ENCODE results near the gene LYSET.

Gene LYSET

GRCh38 chr14:93186466-93186865 lies 1.3 kb downstream of the LYSET start:
- peaks cover 32% of the 10 kb centered on the region for H3K36me3 Mint-ChIP-seq (ENCODE audit: low read depth)
- peaks cover 41% of the 10 kb centered on the region for H3K4me1 Mint-ChIP-seq
- H3K27ac Mint-ChIP-seq: peak overlapping the region; percentile 65
- DNase-seq (no peak), ATAC-seq (no peak)
- no peaks in the 10 kb centered on the region for H3K27me3 Mint-ChIP-seq
- H3K9me3 Mint-ChIP-seq: no peaks in the 10 kb centered on the region
- H3K4me3 Mint-ChIP-seq: peak overlapping the region; percentile 96

DNA sequence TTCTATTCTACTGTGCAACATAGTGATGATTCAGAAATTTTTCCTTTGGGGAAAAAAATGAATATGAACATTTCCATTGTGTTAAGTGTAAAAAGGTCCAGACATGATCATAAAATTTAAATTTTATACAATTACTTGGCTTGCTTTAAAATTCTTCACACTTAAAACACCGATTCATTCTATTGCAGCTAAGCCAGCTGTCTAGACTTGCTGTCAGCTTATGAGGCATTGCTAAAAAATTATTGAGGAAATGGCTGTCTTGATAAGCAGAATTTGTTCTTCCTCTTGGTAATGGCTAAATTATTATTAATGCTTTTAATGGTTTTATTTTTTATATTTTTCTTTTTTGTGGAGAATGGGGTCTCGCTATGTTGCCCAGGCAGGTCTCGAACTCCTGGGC lies 1.8 kb downstream of the LYSET start:
- peaks cover 28% of the 10 kb centered on the region for H3K36me3 Mint-ChIP-seq (ENCODE audit: low read depth)
- DNase-seq (no peak), ATAC-seq (no peak)
- no peaks in the 10 kb centered on the region for H3K27me3 Mint-ChIP-seq
- H3K27ac Mint-ChIP-seq: peak overlapping the region; percentile 65
- H3K4me1 Mint-ChIP-seq: peaks cover 39% of the 10 kb centered on the region
- H3K9me3 Mint-ChIP-seq: no peaks in the 10 kb centered on the region
- no peak overlapping the region for H3K4me3 Mint-ChIP-seq

GRCh38 chr14:93195316-93195999 lies 10.3 kb downstream of the LYSET start:
- ATAC-seq (no peak), DNase-seq (no peak)
- Mint-ChIP-seq H3K9me3 (no peaks in the 10 kb centered on the region), H3K4me3 (no peak overlapping the region), H3K27ac (no peak overlapping the region), H3K4me1 (no peaks in the 10 kb centered on the region), H3K27me3 (no peaks in the 10 kb centered on the region), H3K36me3 (ENCODE audit: low read depth) (peaks cover 10% of the 10 kb centered on the region)

DNA sequence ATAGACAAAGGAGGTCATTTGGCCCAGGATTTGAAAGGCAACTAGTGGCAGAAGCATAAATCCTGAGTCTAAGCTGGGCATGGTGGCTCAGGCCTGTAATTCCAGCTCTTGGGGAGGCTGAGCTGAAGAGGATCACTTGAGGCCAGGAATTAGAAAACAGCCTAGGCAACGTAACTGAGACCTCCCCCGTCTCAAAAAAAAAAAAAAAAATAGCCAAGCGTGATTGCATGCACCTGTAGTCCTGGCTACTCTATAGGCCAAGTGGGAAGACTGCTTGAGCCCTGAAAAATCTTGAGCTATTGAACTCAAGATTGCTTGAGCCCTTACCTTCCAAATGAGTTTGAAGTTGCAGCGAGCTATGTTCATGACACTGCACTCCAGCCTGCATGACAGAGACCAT lies 13.9 kb downstream of the LYSET start:
- no peak overlapping the region for H3K27ac Mint-ChIP-seq
- no peak overlapping the region for H3K4me3 Mint-ChIP-seq
- H3K9me3 Mint-ChIP-seq: no peaks in the 10 kb centered on the region
- ATAC-seq (no peak), DNase-seq (no peak)
- peaks cover 10% of the 10 kb centered on the region for H3K36me3 Mint-ChIP-seq (ENCODE audit: low read depth)
- H3K4me1 Mint-ChIP-seq: no peaks in the 10 kb centered on the region
- no peaks in the 10 kb centered on the region for H3K27me3 Mint-ChIP-seq

GRCh38 chr14:93200553-93200952 lies 15.4 kb downstream of the LYSET start:
- Mint-ChIP-seq H3K36me3 (ENCODE audit: low read depth) (peaks cover 19% of the 10 kb centered on the region), H3K27ac (no peak overlapping the region), H3K9me3 (no peaks in the 10 kb centered on the region), H3K4me3 (no peak overlapping the region), H3K27me3 (no peaks in the 10 kb centered on the region), H3K4me1 (peaks cover 14% of the 10 kb centered on the region)
- ATAC-seq (no peak), DNase-seq (no peak)

DNA sequence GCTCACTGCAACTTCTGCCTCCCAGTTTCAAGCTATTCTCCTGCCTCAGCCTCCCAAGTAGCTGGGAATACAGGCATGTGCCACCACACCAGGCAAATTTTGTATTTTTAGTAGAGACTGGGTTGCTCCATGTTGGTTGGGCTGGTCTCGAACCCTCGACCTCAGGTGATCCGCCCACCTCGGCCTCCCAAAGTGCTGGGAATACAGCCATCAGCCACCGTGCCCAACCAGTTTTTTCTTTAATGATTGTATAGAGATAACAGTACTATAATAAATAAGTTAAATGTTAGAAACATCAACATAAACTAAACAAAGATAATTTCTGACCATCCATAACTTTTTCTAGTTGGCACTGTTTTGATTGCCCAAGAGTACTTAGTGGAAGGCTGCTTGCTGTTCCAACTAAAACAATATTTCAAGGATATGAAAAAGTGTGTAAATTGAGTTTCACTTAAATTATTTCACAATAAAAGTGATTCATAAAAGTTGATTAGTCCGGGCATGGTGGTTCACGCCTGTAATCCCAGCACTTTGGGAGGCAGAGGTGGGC lies 16.1 kb downstream of the LYSET start:
- no peaks in the 10 kb centered on the region for H3K9me3 Mint-ChIP-seq
- H3K4me3 Mint-ChIP-seq: no peak overlapping the region
- peaks cover 21% of the 10 kb centered on the region for H3K36me3 Mint-ChIP-seq (ENCODE audit: low read depth)
- peaks cover 21% of the 10 kb centered on the region for H3K4me1 Mint-ChIP-seq
- ATAC-seq (no peak), DNase-seq (no peak)
- H3K27me3 Mint-ChIP-seq: no peaks in the 10 kb centered on the region
- no peak overlapping the region for H3K27ac Mint-ChIP-seq

GRCh38 chr14:93206793-93207467 lies 21.8 kb downstream of the LYSET start, which contains the start of the genes GON7 and UBR7:
TSS of gene GON7 (minus strand) at chr14:93207065. CDS start at chr14:93207037, 28 bp downstream.
TSS of gene UBR7 (plus strand) at chr14:93207256. CDS start at chr14:93207292, 36 bp downstream.
- peak within 1 kb of the TSS; percentile 88 for H3K27ac Mint-ChIP-seq
- H3K36me3 Mint-ChIP-seq (ENCODE audit: low read depth): peaks cover 25% of the 10 kb centered on the region
- peak within 1 kb of the TSS; percentile 84 for H3K4me3 Mint-ChIP-seq
- no peaks in the 10 kb centered on the region for H3K9me3 Mint-ChIP-seq
- DNase-seq (peak; percentile 94), ATAC-seq (peak; percentile 86)
- H3K27me3 Mint-ChIP-seq: no peaks in the 10 kb centered on the region
- peaks cover 41% of the 10 kb centered on the region for H3K4me1 Mint-ChIP-seq

DNA sequence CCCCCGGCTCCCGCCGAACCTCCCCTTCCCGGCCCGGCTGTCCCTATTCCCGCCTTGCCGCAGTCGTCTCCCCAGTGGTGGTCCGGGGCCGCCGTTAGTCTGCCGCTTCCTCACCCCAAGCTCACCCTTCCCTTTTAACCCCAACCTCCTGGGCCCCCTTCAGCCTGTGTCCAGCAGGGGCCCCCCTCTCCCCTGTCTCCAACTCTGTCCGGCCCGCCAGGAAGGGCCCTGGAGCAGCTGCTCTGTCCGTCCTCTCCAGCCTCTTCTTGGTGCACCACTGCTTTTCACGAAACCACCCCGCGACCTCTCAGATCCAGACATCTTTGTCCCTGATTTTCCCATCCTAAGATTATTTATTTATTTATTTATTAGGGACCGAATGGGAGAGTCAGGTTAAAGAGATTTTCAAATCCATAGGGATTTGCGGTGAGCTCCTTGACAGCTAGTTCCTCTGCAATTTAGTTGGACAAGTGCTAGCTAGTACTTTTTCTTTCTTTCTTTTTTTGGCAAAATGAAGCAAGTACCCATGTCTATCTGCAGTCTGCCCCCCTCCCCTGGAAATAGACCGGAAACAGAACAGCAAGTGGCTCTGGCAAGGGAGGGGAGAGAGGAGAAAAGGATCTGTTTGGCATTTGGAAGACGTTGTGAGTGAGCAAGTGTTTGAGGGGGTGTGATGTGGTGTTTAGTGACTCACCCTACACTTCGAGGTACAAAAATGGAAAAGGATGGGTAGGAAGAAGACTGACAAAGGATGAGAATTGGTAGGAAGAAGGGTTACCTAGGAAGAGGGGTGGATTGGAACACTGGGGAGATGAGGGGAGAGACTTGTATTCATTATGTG lies 22.6 kb downstream of the LYSET start:
- ATAC-seq: peak; percentile 62
- Mint-ChIP-seq H3K36me3 (ENCODE audit: low read depth) (peaks cover 27% of the 10 kb centered on the region), H3K27ac (peak overlapping the region; percentile 88), H3K4me1 (peaks cover 41% of the 10 kb centered on the region), H3K9me3 (no peaks in the 10 kb centered on the region), H3K27me3 (no peaks in the 10 kb centered on the region), H3K4me3 (peak overlapping the region; percentile 84)
- peak; percentile 49 for DNase-seq

- DNase-seq (no peak), ATAC-seq (no peak)
- H3K36me3 Mint-ChIP-seq (ENCODE audit: low read depth): peaks cover 38% of the 10 kb centered on the region
- no peak overlapping the region for H3K4me3 Mint-ChIP-seq
- peaks cover 18% of the 10 kb centered on the region for H3K4me1 Mint-ChIP-seq
- H3K27me3 Mint-ChIP-seq: no peaks in the 10 kb centered on the region
- no peak overlapping the region for H3K27ac Mint-ChIP-seq
- no peaks in the 10 kb centered on the region for H3K9me3 Mint-ChIP-seq
Observed at GRCh38 chr14:93212432-93212831, 27.3 kb downstream of the LYSET start.

DNA sequence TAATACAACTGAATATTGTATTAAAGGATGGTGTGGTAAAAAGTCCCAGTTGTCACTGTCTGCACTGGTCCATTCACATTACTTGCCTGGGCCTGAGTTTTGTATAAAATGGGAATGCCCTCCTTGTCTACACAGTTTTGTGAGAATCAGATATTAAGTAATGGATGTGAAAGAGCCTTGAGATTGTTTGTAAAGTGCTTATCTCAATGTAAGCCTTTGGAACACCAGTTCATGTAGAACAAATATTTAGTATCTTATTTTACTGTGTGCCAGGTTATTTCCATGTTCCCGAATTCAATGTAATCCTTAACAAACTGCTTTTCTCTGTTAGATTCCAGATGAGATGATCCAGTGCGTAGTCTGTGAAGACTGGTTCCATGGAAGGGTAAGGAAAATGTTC lies 29.5 kb downstream of the LYSET start:
- DNase-seq (no peak), ATAC-seq (no peak)
- Mint-ChIP-seq H3K36me3 (ENCODE audit: low read depth) (peaks cover 46% of the 10 kb centered on the region), H3K4me1 (peaks cover 4% of the 10 kb centered on the region), H3K27ac (no peak overlapping the region), H3K27me3 (no peaks in the 10 kb centered on the region), H3K4me3 (no peak overlapping the region), H3K9me3 (no peaks in the 10 kb centered on the region)

DNA sequence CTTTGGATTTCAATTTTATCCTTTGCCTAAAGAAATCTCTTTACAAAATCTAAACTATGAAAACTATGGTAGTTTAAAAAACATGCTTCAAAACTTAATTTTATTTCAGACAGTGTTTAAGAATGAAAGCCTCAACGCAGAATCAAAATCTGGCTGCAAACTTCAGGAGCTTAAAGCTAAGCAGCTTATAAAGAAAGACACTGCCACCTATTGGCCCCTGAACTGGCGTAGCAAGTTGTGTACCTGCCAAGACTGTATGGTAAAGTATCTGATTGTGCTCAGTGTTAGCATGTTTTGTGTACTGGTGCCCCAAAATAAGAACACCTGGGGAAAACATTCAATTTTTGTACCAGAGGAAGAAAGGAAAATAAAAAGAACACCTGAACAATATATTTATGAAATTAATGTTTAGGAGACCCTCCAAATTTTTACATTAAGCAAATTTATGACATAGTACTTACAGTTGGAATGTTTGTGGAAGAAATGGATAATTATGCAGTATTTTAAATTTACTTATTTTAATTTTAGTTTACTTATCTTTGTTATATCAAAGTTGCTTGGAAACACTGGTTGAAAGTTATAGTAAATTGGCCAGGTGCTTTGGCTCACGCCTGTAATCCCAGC lies 34.1 kb downstream of the LYSET start:
- Mint-ChIP-seq H3K4me1 (peaks cover 9% of the 10 kb centered on the region), H3K4me3 (no peak overlapping the region), H3K27me3 (no peaks in the 10 kb centered on the region), H3K27ac (no peak overlapping the region), H3K9me3 (no peaks in the 10 kb centered on the region), H3K36me3 (ENCODE audit: low read depth) (peaks cover 51% of the 10 kb centered on the region)
- ATAC-seq (peak; percentile 73), DNase-seq (no peak)

GRCh38 chr14:93220509-93220908 lies 35.4 kb downstream of the LYSET start:
- Mint-ChIP-seq H3K4me1 (peaks cover 9% of the 10 kb centered on the region), H3K4me3 (no peak overlapping the region), H3K9me3 (no peaks in the 10 kb centered on the region), H3K27ac (no peak overlapping the region), H3K27me3 (no peaks in the 10 kb centered on the region), H3K36me3 (ENCODE audit: low read depth) (peaks cover 46% of the 10 kb centered on the region)
- ATAC-seq (no peak), DNase-seq (no peak)

- peaks cover 56% of the 10 kb centered on the region for H3K36me3 Mint-ChIP-seq (ENCODE audit: low read depth)
- H3K9me3 Mint-ChIP-seq: no peaks in the 10 kb centered on the region
- H3K4me3 Mint-ChIP-seq: no peak overlapping the region
- DNase-seq: no peak
- ATAC-seq: no peak
- H3K4me1 Mint-ChIP-seq: peaks cover 9% of the 10 kb centered on the region
- H3K27ac Mint-ChIP-seq: no peak overlapping the region
- no peaks in the 10 kb centered on the region for H3K27me3 Mint-ChIP-seq
Observed at GRCh38 chr14:93223565-93223964, 38.4 kb downstream of the LYSET start.

- Mint-ChIP-seq H3K36me3 (ENCODE audit: low read depth) (peaks cover 40% of the 10 kb centered on the region), H3K27me3 (peaks cover 11% of the 10 kb centered on the region), H3K4me1 (peaks cover 11% of the 10 kb centered on the region), H3K9me3 (no peaks in the 10 kb centered on the region), H3K4me3 (no peak overlapping the region), H3K27ac (no peak overlapping the region)
- ATAC-seq (no peak), DNase-seq (no peak)
Observed at GRCh38 chr14:93228550-93228949, 43.4 kb downstream of the LYSET start.

Data from activated naive CD8-positive, alpha-beta T cell treated with anti-CD3 and anti-CD28 coated beads, Interleukin-2, amount 50 U/mL, for 24 hours (primary cell).